GM23338 (cell line): Measurements from ENCODE around the gene RGN. TPM values are rescaled to one million over a fixed set of nuclear protein-coding genes. Genes with fewer than 3 reads are reported as not detected.

ENCODE experiments used
- ATAC-seq: fragments of 200-7000 bp; cut with Tn5 transposase; 3 replicates; pipeline ENCODE4 v1.9.1; 2020
- DNase-seq: peaks from one replicate; pipeline ENCODE4 v3.0.0-alpha.2; 2015; ENCODE audit warnings: low spot score
- H2AFZ ChIP-seq: fragments of 200-600 bp; sonication (generic); 2 replicates; pipeline ENCODE4 v1.8.0; 2016; ENCODE audit warnings: antibody characterized with exemption, mild to moderate bottlenecking, moderate library complexity
- H3F3A ChIP-seq: fragments of 200-600 bp; sonication (generic); replicated peaks from 2 replicates; pipeline ENCODE4 v1.8.0; 2017; ENCODE audit warnings: antibody characterized with exemption, mixed run types, low read depth
- H3K27ac ChIP-seq: fragments of 200-600 bp; sonication (generic); 2 replicates; pipeline ENCODE4 v1.6.1; 2016; ENCODE audit warnings: low read depth
- H3K27me3 ChIP-seq: fragments of 200-600 bp; sonication (generic); 2 replicates; pipeline ENCODE4 v1.8.0; 2016; ENCODE audit warnings: mild to moderate bottlenecking, mixed run types, moderate library complexity; ENCODE audit not compliant: insufficient read depth
- H3K36me3 ChIP-seq: fragments of 200-600 bp; sonication (generic); 2 replicates; pipeline ENCODE4 v1.8.0; 2016; ENCODE audit warnings: mild to moderate bottlenecking; ENCODE audit not compliant: insufficient read depth
- H3K4me1 ChIP-seq: fragments of 200-600 bp; sonication (generic); 2 replicates; pipeline ENCODE4 v1.8.0; 2016; ENCODE audit warnings: mild to moderate bottlenecking, moderate library complexity; ENCODE audit not compliant: insufficient read depth
- H3K4me2 ChIP-seq: fragments of 200-600 bp; sonication (generic); 2 replicates; pipeline ENCODE4 v1.7.1; 2017; ENCODE audit warnings: mixed run types
- H3K4me3 ChIP-seq: fragments of 200-600 bp; sonication (generic); 2 replicates; pipeline ENCODE4 v1.6.1; 2016; ENCODE audit warnings: mixed run types
- H3K79me2 ChIP-seq: fragments of 200-600 bp; sonication (generic); replicated peaks from 2 replicates; pipeline ENCODE4 v1.8.0; 2017; ENCODE audit warnings: mild to moderate bottlenecking; ENCODE audit not compliant: insufficient read depth
- H3K9me2 ChIP-seq: fragments of 200-600 bp; sonication (generic); 2 replicates; pipeline ENCODE4 v1.8.0; 2017; ENCODE audit not compliant: insufficient read depth
- H4K20me1 ChIP-seq: fragments of 200-600 bp; sonication (generic); replicated peaks from 2 replicates; pipeline ENCODE4 v1.8.0; 2017; ENCODE audit warnings: mild to moderate bottlenecking; ENCODE audit not compliant: insufficient read depth
- H3K27ac Mint-ChIP-seq: 2 replicates; pipeline ENCODE4 v1.8.0; 2020; ENCODE audit warnings: inconsistent platforms, mild to moderate bottlenecking, moderate library complexity, mixed read lengths
- H3K27me3 Mint-ChIP-seq: 3 replicates; pipeline ENCODE4 v1.8.0; 2022; ENCODE audit warnings: low read depth, mild to moderate bottlenecking, moderate library complexity, mixed read lengths, inconsistent platforms; ENCODE audit not compliant: insufficient read depth, poor library complexity
- H3K36me3 Mint-ChIP-seq: 3 replicates; pipeline ENCODE4 v1.8.0; 2021; ENCODE audit warnings: low read depth, mild to moderate bottlenecking, inconsistent platforms, moderate library complexity, mixed read lengths
- H3K4me1 Mint-ChIP-seq: 3 replicates; pipeline ENCODE4 v1.8.0; 2020; ENCODE audit warnings: mild to moderate bottlenecking, inconsistent platforms, mixed read lengths
- H3K4me3 Mint-ChIP-seq: 3 replicates; pipeline ENCODE4 v1.8.0; 2021; ENCODE audit warnings: moderate library complexity, mild to moderate bottlenecking, inconsistent platforms, mixed read lengths
- H3K9me3 Mint-ChIP-seq: 3 replicates; pipeline ENCODE4 v1.8.0; 2020; ENCODE audit warnings: moderate library complexity, mild to moderate bottlenecking, inconsistent platforms, mixed read lengths
- CREB1 ChIP-seq: fragments of 250-450 bp; sonication (Bioruptor Pico); IDR thresholded peaks from 2 replicates; pipeline ENCODE4 v1.5.0; 2020; ENCODE audit warnings: low read depth, mild to moderate bottlenecking, moderate library complexity
- CTCF ChIP-seq, 2 experiments: fragments of 200-600 bp in 1 of 2; sonication (generic) in 1 of 2; conservative IDR thresholded peaks; 2 replicates each; pipeline versions ENCODE4 v1.5.1 to v1.6.1; 2016 to 2017; ENCODE audit warnings: antibody characterized with exemption in 2 of 2, low read depth in 2 of 2, mild to moderate bottlenecking in 2 of 2, moderate library complexity in 1 of 2
- ETS1 ChIP-seq: IDR thresholded peaks from 2 replicates; pipeline ENCODE4 v1.6.1; 2016; ENCODE audit warnings: antibody characterized with exemption
- EZH2 ChIP-seq: fragments of 200-600 bp; sonication (generic); IDR thresholded peaks from one replicate; pipeline ENCODE4 v1.8.0; 2017; ENCODE audit warnings: antibody characterized with exemption, mild to moderate bottlenecking, low read depth; ENCODE audit not compliant: unreplicated experiment
- EZH2phosphoT487 ChIP-seq: fragments of 200-600 bp; sonication (generic); IDR thresholded peaks from one replicate; pipeline ENCODE4 v1.8.1; 2018; ENCODE audit warnings: antibody characterized with exemption; ENCODE audit not compliant: unreplicated experiment
- JUNB ChIP-seq: IDR thresholded peaks from one replicate; pipeline ENCODE4 v1.6.1; 2016; ENCODE audit warnings: antibody characterized with exemption; ENCODE audit not compliant: unreplicated experiment
- NANOG ChIP-seq: IDR thresholded peaks from 2 replicates; pipeline ENCODE4 v1.6.1; 2016; ENCODE audit warnings: antibody characterized with exemption, borderline replicate concordance
- POLR2AphosphoS5 ChIP-seq: IDR thresholded peaks from 2 replicates; pipeline ENCODE4 v1.6.1; 2016; ENCODE audit warnings: antibody characterized with exemption, low read depth
- REST ChIP-seq: IDR thresholded peaks from one replicate; pipeline ENCODE4 v1.6.1; 2018; ENCODE audit warnings: antibody characterized with exemption; ENCODE audit not compliant: unreplicated experiment
- STAT1 ChIP-seq: IDR thresholded peaks from one replicate; pipeline ENCODE4 v1.6.1; 2016; ENCODE audit warnings: antibody characterized with exemption; ENCODE audit not compliant: unreplicated experiment
- ZNF114 ChIP-seq: fragments of 250-450 bp; sonication (Bioruptor Pico); IDR thresholded peaks from 2 replicates; pipeline ENCODE4 v1.5.0; 2020; ENCODE audit warnings: mild to moderate bottlenecking, moderate library complexity
- ZNF331 ChIP-seq: fragments of 250-450 bp; sonication (Bioruptor Pico); IDR thresholded peaks from 2 replicates; pipeline ENCODE4 v1.5.0; 2020; ENCODE audit warnings: low read depth, mild to moderate bottlenecking, moderate library complexity
- ZNF462 ChIP-seq: fragments of 250-450 bp; sonication (Bioruptor Pico); IDR thresholded peaks from 2 replicates; pipeline ENCODE4 v1.5.0; 2020; ENCODE audit warnings: mild to moderate bottlenecking, moderate library complexity
- polyA plus RNA-seq: library from polyadenylated mRNA; unstranded; fragments of >200 nt; fragmentation: Nextera tagmentation; extraction: Ambion mirVana; gene quantifications from 2 replicates; pipeline ENCODE4 v1.2.1, GENCODE V29; 2016
- total RNA-seq: library from RNA; depleted of rRNA; stranded (reverse); fragments of >200 nt; shearing (Covaris generic); gene quantifications from 2 replicates; pipeline ENCODE4 v1.2.3, GENCODE V29; 2014

The RGN gene
- total and polyA plus RNA-seq, 2 experiments from 2014 or later, result 5.5 to 6.7 TPM

- no peak overlapping the region for H3K27ac ChIP-seq
- H3K27me3 ChIP-seq, result no peaks in the 10 kb centered on the region
- H3K27ac Mint-ChIP-seq, result no peak overlapping the region
- ATAC-seq (no peak), DNase-seq (peak; percentile 7)
- no peaks in the 10 kb centered on the region for H3K36me3 ChIP-seq
- H4K20me1 ChIP-seq, result no peaks in the 10 kb centered on the region
- H2AFZ ChIP-seq, result no peak overlapping the region
- no peaks in the 10 kb centered on the region for H3F3A ChIP-seq
- H3K4me1 ChIP-seq, result no peaks in the 10 kb centered on the region
- H3K79me2 ChIP-seq, result no peaks in the 10 kb centered on the region
- H3K9me3 Mint-ChIP-seq, result no peaks in the 10 kb centered on the region
- H3K36me3 Mint-ChIP-seq, result no peaks in the 10 kb centered on the region
- TF ChIP-seq CREB1 (CRISPR knock-in tag) (no peak), STAT1 (no peak), ZNF462 (CRISPR knock-in tag) (no peak), ZNF114 (no peak), REST (no peak), CTCF (conservative IDR thresholded peaks at IDR 0.05; ENCODE audit: low read depth in 2 of 2) (no peak), POLR2AphosphoS5 (no peak), ZNF331 (CRISPR knock-in tag) (no peak), EZH2phosphoT487 (no peak), EZH2 (no peak), ETS1 (no peak), JUNB (no peak), NANOG (no peak)
- H3K27me3 Mint-ChIP-seq, result no peaks in the 10 kb centered on the region
- peak overlapping the region; percentile 74 for H3K4me2 ChIP-seq
- no peaks in the 10 kb centered on the region for H3K9me2 ChIP-seq
- H3K4me3 ChIP-seq, result peak overlapping the region; percentile 60
- no peaks in the 10 kb centered on the region for H3K4me1 Mint-ChIP-seq
- peak overlapping the region; percentile 97 for H3K4me3 Mint-ChIP-seq
Measured at GRCh38 chrX:47129899-47130358, 51.7 kb downstream of the RGN start.
